ENCODE results near the gene VAV3.

The VAV3 gene

DNA sequence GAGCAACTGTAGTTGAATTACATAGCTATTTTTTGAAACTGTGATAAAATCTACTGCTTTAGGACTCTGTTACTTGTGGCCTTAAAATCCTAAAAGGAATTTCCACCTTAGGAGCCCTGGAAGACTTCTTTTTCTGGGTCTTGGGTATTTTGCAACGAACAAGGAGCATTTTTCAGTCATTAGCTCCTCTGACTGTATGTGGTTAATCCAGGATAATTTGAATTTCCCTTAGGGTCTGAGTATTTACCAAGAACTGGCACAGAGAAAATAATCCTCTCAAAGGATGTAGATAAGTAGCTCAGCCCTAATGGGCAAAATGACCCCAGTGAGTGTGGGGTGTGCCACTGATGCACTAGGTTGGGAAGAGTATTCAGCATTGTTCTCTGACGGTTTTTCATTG is 170.4 kb downstream of the VAV3 start:
- Histone ChIP-seq H3K4me3 (ENCODE audit: extremely low read depth, insufficient read depth, low read length, poor library complexity, severe bottlenecking) (no peak overlapping the region), H3K4me1 (ENCODE audit: control insufficient read depth, insufficient read depth, low read length, poor library complexity, severe bottlenecking) (no peaks in the 10 kb centered on the region), H3K36me3 (ENCODE audit: control insufficient read depth, insufficient read depth, low read length) (no peaks in the 10 kb centered on the region), H3K27ac (ENCODE audit: low read depth, low read length, severe bottlenecking) (no peak overlapping the region), H3K9me3 (ENCODE audit: control insufficient read depth, low read length) (no peaks in the 10 kb centered on the region)
- WGBS, 2 experiments (ENCODE audit: insufficient coverage in 2 of 2), result 89% methylated on average over 1 of the region's 2 CpGs; no CpG with 5 or more reads in 1 of the 2 experiments

DNA sequence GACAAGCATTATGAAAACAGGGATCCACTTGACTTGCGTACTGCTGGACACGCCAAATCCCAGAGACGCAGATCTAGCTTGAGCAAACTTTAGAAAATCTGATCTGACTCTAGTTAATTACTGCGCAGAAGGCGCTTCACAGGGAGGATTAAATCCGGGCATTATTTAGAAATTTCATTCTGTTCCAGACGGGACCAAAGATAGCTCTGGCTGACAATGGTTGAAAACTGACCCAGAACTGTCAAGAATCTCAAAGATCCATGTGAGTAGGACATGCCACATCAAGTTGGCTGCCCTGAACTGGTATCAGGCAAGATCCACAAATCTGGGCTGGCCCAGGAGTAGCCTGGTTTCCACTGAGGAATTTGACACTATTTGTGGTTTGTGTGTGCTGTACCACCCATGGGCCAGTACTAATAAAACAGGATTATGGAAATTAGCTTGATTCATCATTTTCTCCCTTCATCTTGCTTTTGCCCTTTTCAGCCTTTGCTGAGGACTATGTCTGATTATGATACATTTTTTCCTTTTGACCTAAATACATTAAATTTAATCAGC is 171.0 kb downstream of the VAV3 start:
- no peaks in the 10 kb centered on the region for H3K4me1 ChIP-seq (ENCODE audit: control insufficient read depth, insufficient read depth, low read length, poor library complexity, severe bottlenecking)
- H3K27ac ChIP-seq (ENCODE audit: low read depth, low read length, severe bottlenecking), result no peak overlapping the region
- no peak overlapping the region for H3K4me3 ChIP-seq (ENCODE audit: extremely low read depth, insufficient read depth, low read length, poor library complexity, severe bottlenecking)
- H3K9me3 ChIP-seq (ENCODE audit: control insufficient read depth, low read length), result no peaks in the 10 kb centered on the region
- H3K36me3 ChIP-seq (ENCODE audit: control insufficient read depth, insufficient read depth, low read length), result no peaks in the 10 kb centered on the region
- 97% methylated on average over 7 of the region's 7 CpGs for WGBS, 2 experiments (ENCODE audit: insufficient coverage in 2 of 2)

DNA sequence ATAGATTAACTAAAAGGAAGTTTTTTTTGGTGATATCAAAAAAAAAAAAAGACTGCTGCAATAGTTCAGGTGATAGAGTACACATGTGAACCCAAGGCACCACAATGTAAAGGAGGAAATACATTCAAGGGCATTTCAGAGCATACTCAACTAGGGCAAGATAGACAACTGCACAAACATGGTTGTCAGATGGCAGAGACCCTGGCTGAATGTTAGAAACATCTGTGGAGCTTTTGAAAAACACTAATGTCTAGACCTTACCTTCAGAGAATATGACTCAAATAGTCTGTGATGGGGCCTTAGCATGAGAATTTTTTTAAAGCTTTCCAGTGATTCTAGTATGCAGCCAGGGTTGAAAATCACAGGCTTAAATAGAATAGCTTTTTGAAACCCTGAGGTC is 173.6 kb downstream of the VAV3 start:
- no peak overlapping the region for H3K4me3 ChIP-seq (ENCODE audit: extremely low read depth, insufficient read depth, low read length, poor library complexity, severe bottlenecking)
- H3K27ac ChIP-seq (ENCODE audit: low read depth, low read length, severe bottlenecking), result no peak overlapping the region
- H3K9me3 ChIP-seq (ENCODE audit: control insufficient read depth, low read length), result no peaks in the 10 kb centered on the region
- H3K4me1 ChIP-seq (ENCODE audit: control insufficient read depth, insufficient read depth, low read length, poor library complexity, severe bottlenecking), result no peaks in the 10 kb centered on the region
- no peaks in the 10 kb centered on the region for H3K36me3 ChIP-seq (ENCODE audit: control insufficient read depth, insufficient read depth, low read length)

DNA sequence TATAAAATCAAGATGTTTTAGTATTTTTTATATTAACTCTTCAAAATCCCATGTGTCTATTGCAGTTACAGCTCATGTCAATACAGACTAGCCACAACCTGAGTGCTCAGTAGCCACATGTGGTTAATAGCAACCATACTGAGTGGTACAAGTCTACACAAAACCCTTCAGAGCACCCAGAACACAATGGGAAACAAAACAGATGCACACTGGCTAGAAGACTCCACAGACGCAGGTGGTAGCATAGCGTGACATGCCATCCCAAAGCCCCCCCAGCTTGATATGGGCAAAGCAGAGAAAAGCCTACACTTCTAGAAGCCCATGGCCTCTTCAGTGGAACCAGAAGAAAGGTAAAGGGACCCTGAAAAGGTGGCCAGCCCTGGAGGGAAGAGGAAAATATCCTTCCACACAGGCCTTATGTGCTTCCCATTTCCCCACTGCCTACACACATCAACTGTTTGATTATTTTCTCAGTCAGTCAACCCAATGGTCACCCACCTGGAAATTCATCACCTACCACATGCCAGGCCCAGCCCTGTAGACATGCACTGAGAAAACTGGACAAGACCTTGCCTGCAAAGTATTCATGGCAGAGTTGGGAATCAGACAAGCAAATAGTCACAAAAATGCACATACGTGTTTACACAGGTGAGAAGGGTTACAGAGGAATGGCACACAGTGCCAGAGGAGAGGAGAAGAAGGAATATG is 175.0 kb downstream of the VAV3 start:
- Histone ChIP-seq H3K27ac (ENCODE audit: low read depth, low read length, severe bottlenecking) (no peak overlapping the region), H3K4me3 (ENCODE audit: extremely low read depth, insufficient read depth, low read length, poor library complexity, severe bottlenecking) (no peak overlapping the region), H3K9me3 (ENCODE audit: control insufficient read depth, low read length) (no peaks in the 10 kb centered on the region), H3K36me3 (ENCODE audit: control insufficient read depth, insufficient read depth, low read length) (no peaks in the 10 kb centered on the region), H3K4me1 (ENCODE audit: control insufficient read depth, insufficient read depth, low read length, poor library complexity, severe bottlenecking) (no peaks in the 10 kb centered on the region)
- WGBS, 2 experiments (ENCODE audit: insufficient coverage in 2 of 2), result 96 to 100% methylated on average over 2 to 3 of the region's 3 CpGs

DNA sequence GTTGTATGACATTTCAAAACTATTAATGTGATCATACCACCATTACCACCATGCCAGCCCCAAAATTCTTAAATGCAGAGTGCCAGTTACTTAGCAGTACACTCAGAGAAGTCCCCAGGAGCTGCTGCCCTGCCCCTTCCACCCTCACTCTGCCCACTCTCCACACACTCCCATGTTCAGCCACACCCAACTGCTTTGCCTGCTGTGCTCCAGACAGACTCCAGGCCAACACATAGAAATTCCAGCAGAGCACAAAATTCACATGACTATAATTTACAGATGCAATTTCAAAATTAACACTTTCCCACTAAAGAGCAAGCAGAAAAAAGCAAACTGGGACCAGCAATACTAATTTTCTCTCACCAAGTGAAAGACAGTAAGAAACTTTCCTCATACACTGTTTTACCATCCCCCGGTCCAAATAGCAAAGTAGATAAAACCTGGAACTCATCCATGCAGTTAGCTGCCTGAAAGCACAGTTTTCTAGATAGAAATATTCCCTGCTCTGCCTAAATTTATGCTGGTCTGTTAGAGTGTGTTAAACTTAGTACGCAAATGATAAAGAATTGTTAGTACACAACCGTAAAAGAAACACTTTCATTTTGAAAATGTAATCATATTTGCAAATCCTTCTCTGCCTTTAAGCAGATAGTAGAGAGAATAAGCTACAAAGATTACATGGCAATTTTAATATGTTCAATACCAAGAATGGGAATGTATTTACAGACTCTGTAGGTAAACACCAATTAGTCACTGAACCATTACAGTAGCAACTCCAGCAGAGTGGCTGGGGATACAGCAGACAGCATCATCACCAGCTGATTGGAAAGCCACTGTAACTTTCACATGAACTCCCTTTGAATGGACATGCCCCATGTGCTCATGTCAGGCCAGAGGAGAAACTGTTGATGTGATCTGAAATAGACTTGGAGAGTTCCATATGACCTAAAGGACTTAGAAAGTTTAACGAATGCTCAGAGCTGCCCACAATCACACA is 176.5 kb downstream of the VAV3 start:
- H3K4me3 ChIP-seq (ENCODE audit: extremely low read depth, insufficient read depth, low read length, poor library complexity, severe bottlenecking), result no peak overlapping the region
- no peak overlapping the region for H3K27ac ChIP-seq (ENCODE audit: low read depth, low read length, severe bottlenecking)
- no peaks in the 10 kb centered on the region for H3K4me1 ChIP-seq (ENCODE audit: control insufficient read depth, insufficient read depth, low read length, poor library complexity, severe bottlenecking)
- no peaks in the 10 kb centered on the region for H3K36me3 ChIP-seq (ENCODE audit: control insufficient read depth, insufficient read depth, low read length)
- H3K9me3 ChIP-seq (ENCODE audit: control insufficient read depth, low read length), result no peaks in the 10 kb centered on the region
- 86 to 100% methylated on average over 1 to 2 of the region's 4 CpGs for WGBS, 2 experiments (ENCODE audit: insufficient coverage in 2 of 2)

DNA sequence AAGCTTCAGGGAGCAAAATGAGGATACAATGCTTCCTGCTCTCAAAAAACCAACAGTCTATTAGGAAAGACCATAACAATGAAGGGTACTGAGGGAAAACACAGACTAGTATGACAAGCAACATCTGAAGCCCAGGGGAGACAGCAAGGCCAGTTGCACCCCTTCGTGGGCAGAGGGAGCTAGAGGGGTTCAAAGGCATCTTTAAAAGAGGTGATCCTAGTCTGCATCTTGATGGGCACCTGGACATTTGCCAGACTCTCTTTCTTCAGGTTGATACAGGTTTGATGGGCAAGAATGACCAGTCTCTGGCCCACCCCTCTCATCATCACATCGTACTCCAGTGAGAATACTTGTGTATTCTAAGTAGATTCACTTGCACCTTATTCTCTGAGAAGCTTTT is 177.7 kb downstream of the VAV3 start:
- Histone ChIP-seq H3K9me3 (ENCODE audit: control insufficient read depth, low read length) (no peaks in the 10 kb centered on the region), H3K4me3 (ENCODE audit: extremely low read depth, insufficient read depth, low read length, poor library complexity, severe bottlenecking) (no peak overlapping the region)
- whole genome bisulfite sequencing, 2 experiments (ENCODE audit: insufficient coverage in 2 of 2), result 50 to 56% methylated on average over 1 of the region's 2 CpGs

DNA sequence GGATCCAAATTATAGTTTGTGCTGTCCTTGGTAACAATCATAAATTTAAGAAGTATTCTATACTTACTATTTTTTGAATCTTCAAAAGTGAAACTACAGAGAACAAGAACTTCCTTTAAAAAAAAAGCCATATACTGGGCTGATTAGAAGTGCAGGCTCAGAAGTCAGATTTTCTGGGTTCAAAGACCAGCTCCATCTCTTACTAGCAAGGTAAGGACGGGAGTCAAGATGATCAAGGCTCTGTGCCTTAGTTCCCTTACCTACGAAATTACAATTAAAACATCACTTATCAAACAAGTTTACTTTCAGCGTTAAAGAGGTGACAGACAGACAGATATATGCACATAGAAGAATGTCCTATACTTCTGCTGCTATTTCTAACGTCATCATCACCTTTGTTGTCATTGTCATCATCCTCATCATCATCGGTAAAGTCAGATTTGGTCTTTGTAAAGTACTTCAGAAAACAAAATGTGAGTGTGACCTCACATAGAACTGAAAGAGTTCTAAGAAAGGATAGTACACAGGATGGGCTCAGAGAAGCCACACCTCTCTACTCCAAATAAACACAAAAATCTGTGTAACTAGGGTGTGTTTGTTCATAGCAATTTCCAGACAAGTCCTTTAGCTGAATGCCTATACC is 178.7 kb downstream of the VAV3 start:
- Histone ChIP-seq H3K4me1 (ENCODE audit: control insufficient read depth, insufficient read depth, low read length, poor library complexity, severe bottlenecking) (no peaks in the 10 kb centered on the region), H3K36me3 (ENCODE audit: control insufficient read depth, insufficient read depth, low read length) (no peaks in the 10 kb centered on the region)
- WGBS, 2 experiments (ENCODE audit: insufficient coverage in 2 of 2), result 84 to 100% methylated on average over 2 to 4 of the region's 5 CpGs

More for the DNA sequence above, 177.7 kb downstream of the VAV3 start:
- H3K36me3 ChIP-seq (ENCODE audit: control insufficient read depth, insufficient read depth, low read length), result no peaks in the 10 kb centered on the region
- no peaks in the 10 kb centered on the region for H3K4me1 ChIP-seq (ENCODE audit: control insufficient read depth, insufficient read depth, low read length, poor library complexity, severe bottlenecking)
- H3K27ac ChIP-seq (ENCODE audit: low read depth, low read length, severe bottlenecking), result no peak overlapping the region

DNA sequence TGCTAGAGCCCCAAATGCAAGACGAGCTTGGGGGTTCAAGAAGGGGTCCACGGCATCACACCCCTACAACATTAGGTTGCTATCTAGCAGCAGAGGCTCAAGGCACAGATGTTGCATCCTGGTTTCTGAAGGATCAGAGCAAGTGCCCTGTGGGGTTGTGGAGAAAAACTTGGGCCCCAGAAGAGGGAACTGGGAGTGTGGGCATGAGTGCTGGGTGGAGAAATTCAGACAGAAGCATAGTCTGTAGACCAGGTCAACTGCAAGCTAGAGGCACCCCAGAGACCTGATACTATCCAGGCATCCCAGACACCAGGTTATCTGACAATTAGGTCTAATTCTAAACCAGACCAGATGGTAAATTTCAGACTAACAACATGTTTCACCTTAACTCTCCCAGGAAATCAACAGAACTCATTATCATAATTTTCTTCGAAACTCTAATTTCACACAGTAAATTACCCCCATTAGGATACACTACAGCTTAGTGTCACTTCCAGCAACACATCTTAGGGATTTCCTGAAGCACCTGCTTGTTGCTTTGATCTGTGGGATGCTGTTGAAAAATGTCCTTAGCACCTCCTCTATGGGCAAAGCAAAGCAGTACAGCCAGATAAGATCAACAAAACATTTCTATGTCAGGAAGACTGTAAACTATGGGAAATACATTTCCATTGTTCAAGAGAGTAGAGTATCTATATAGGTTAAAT is 179.3 kb downstream of the VAV3 start:
- no peak overlapping the region for H3K27ac ChIP-seq (ENCODE audit: low read depth, low read length, severe bottlenecking)
- no peak overlapping the region for H3K4me3 ChIP-seq (ENCODE audit: extremely low read depth, insufficient read depth, low read length, poor library complexity, severe bottlenecking)
- H3K36me3 ChIP-seq (ENCODE audit: control insufficient read depth, insufficient read depth, low read length), result no peaks in the 10 kb centered on the region
- no peaks in the 10 kb centered on the region for H3K9me3 ChIP-seq (ENCODE audit: control insufficient read depth, low read length)
- no peaks in the 10 kb centered on the region for H3K4me1 ChIP-seq (ENCODE audit: control insufficient read depth, insufficient read depth, low read length, poor library complexity, severe bottlenecking)
- 82% methylated on average over 3 of the region's 3 CpGs; no CpG with 5 or more reads in 1 of the 2 experiments for WGBS, 2 experiments (ENCODE audit: insufficient coverage in 2 of 2)

More for the DNA sequence above, 178.7 kb downstream of the VAV3 start:
- Histone ChIP-seq H3K27ac (ENCODE audit: low read depth, low read length, severe bottlenecking) (no peak overlapping the region), H3K4me3 (ENCODE audit: extremely low read depth, insufficient read depth, low read length, poor library complexity, severe bottlenecking) (no peak overlapping the region), H3K9me3 (ENCODE audit: control insufficient read depth, low read length) (no peaks in the 10 kb centered on the region)

DNA sequence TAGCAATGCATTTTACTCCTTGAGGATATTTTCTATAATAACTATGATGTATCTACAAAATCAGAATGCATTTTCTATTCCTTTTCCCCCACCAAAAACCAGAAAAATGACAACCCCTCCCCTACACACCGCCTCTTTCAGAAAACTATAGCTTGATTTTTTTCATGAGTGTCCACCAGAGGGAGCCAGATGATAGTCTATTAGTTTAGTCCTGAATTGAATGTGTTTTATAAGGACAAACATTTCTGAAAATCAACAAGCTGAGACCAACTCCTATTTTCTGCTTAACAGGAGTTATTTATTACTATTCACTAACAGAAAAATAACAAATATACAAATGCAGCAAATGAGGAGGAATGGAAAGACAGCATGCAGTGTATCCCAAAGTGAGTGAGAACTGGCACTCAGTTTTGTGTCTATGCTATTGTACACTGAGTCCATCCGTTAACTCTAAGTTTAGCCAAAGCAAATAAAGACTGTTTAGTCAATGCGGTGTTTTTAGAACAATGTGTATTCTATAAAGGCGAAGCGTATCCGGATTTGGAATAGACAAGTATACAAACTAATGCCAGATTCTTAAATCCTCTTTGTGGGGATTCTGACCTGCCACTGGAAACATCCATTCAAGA is 182.6 kb downstream of the VAV3 start:
- H3K4me1 ChIP-seq (ENCODE audit: control insufficient read depth, insufficient read depth, low read length, poor library complexity, severe bottlenecking), result no peaks in the 10 kb centered on the region
- no peaks in the 10 kb centered on the region for H3K9me3 ChIP-seq (ENCODE audit: control insufficient read depth, low read length)
- no peak overlapping the region for H3K4me3 ChIP-seq (ENCODE audit: extremely low read depth, insufficient read depth, low read length, poor library complexity, severe bottlenecking)
- no peak overlapping the region for H3K27ac ChIP-seq (ENCODE audit: low read depth, low read length, severe bottlenecking)
- 79 to 100% methylated on average over 1 to 2 of the region's 6 CpGs for WGBS, 2 experiments (ENCODE audit: insufficient coverage in 2 of 2)
- no peaks in the 10 kb centered on the region for H3K36me3 ChIP-seq (ENCODE audit: control insufficient read depth, insufficient read depth, low read length)

DNA sequence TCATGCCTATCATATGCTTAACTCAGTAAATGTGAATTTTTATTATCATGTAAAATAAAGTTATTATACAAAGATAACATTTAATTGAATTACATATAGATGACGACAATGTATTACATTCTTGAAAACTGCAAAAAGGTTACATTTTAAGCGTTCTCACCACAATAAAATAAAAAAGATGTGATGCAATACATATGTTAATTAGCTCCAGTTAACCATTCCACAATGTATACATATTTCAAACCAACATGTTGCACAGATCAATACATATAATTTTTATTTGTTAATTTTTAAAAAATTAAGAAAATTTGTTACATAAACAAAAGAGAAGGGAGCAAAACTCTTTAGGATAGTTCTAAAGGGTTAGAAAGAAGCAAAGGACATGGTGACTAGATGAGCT is 183.7 kb downstream of the VAV3 start:
- no peaks in the 10 kb centered on the region for H3K4me1 ChIP-seq (ENCODE audit: control insufficient read depth, insufficient read depth, low read length, poor library complexity, severe bottlenecking)
- H3K36me3 ChIP-seq (ENCODE audit: control insufficient read depth, insufficient read depth, low read length), result no peaks in the 10 kb centered on the region
- WGBS, 2 experiments (ENCODE audit: insufficient coverage in 2 of 2), result no CpG with 5 or more reads among the region's 2 CpGs
- no peaks in the 10 kb centered on the region for H3K9me3 ChIP-seq (ENCODE audit: control insufficient read depth, low read length)
- H3K27ac ChIP-seq (ENCODE audit: low read depth, low read length, severe bottlenecking), result no peak overlapping the region
- no peak overlapping the region for H3K4me3 ChIP-seq (ENCODE audit: extremely low read depth, insufficient read depth, low read length, poor library complexity, severe bottlenecking)

Data from mesodermal cell (in vitro differentiated cells).